K562 treated with DMSO at 1 percent for 48 hours (cell line): ENCODE results near the gene FGF1. TPM values are rescaled to one million over a fixed set of nuclear protein-coding genes. Genes with fewer than 3 reads are reported as not detected.

Experiments
- total RNA-seq: library from RNA; unstranded; fragments of 300-600 nt; gene quantifications from 2 replicates; pipeline ENCODE4 v1.2.3, GENCODE V29; 2022; ENCODE audit warnings: low replicate concordance; ENCODE audit errors: extremely low read depth

The FGF1 gene
- total RNA-seq, result not detected in 2 replicates

DNA sequence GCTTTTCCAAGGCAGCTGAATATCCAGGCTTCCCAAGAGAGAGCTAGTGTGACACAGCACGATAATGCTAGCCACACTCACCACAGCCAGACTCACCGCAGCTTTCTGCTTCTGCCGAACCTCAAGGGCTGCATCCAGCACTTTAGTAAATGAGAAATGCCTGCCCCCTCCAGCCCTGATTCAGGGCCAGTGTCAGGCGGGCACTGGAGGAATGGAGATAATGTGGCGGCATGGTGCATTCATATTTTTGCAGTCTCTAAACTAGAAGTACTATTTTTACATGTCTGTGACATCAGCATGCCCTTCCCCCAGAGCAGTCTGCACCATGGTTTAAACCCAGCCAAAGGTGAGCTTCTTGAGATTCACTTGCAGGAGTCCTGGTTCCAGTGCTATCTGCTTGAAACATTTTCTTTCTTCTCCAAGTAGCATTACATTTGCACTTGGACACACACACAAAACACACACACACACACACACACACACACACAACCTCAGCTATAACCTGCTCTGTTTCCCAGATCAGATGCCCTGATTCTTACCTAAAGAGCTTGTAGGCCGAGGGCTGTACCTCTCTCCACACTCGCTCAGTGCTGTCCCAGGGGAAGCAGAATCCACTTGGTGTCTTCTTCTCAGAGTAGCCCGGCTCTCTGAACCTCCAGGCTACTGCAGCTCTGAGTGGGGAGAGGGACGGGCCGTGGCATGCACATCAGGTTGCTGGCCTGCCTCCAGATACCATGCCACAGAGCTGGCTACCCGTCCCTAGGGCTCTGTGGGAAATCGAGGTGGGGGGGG lies at the start of gene FGF1:
Gene FGF1, minus strand, starts transcription at position 673 of the 792 bp plus-strand sequence. CDS start 71,963 bp downstream, outside the sequence.

Other genes starting within 250 kb of the FGF1 start
- not detected in 2 replicates for gene ARHGAP26, start 84.3 kb upstream of the FGF1 start, total RNA-seq